Measurements from ENCODE around the gene LINGO1.
A peak's percentile ranks its signal among the peaks of the same experiment; 100 is the strongest.

LINGO1 gene

GRCh38 chr15:77657634-77658238, 25.0 kb upstream of the LINGO1 start:
- DNase-seq: peak; percentile 11

GRCh38 chr15:77656294-77656693, 23.6 kb upstream of the LINGO1 start:
- DNase-seq: no peak

- DNase-seq: no peak
Measured at GRCh38 chr15:77654975-77655374, 22.3 kb upstream of the LINGO1 start.

- no peak for DNase-seq
Measured at GRCh38 chr15:77653832-77654480, 21.2 kb upstream of the LINGO1 start.

DNA sequence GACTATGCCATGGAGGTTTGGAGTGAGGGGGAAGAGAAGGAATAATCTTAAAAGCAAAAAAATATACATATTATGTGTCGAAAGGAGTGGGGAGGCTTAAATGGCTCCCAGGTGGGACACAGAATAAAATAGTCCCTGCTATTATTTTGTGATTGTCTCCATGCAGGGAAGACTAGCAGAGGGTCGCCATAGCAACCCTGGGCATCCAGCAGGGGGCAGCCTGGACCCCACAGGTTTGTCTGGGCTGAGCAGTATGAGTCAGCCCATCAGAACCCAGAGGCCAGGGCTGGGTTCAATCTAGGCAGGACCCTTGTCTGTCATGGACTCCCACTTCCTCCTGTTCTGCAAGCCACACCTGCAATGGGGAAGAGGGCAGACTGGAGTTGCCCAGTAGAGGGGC, 17.6 kb upstream of the LINGO1 start:
- peak; percentile 12 for DNase-seq

DNA sequence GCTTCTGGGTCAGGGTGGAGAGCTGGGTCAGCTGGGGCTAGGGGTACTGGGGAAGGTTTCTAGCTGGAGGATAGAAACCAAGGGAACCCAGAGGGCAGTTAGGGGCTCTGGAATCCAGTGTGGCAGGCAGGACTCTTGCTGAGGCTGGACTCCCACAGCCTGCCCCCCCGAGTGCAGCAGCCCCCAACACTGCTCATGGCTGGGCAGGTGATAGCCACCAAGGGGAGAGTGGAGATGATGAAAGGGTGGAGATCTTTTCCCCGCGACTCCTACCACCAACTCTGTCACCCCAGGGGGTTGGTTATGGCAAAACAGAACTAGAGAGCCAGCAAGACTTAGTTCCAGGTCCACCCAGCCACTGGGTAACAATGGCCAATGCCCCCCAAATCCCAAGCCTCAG, 16.9 kb upstream of the LINGO1 start:
- DNase-seq: no peak

GRCh38 chr15:77649017-77649416, 16.3 kb upstream of the LINGO1 start:
- DNase-seq: no peak

DNA sequence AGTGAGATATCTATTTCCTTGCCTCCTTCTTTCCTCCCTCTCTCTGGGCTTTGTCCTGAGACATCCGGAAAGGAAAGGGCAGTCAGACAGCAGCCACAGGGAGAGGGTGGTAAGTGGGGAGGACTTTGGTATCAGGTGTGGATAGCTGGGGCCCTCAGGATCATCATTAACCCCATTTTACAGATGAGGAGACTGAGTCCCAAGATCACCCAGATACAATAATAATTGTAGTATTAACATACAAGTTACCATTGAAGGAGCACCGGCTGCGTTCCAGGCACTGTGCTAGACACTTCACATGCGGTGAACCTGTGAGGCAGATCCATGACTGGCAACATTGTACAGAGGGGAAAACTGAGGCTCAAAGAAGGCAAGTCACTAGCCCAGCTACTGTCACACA, 15.2 kb upstream of the LINGO1 start:
- DNase-seq: no peak

DNA sequence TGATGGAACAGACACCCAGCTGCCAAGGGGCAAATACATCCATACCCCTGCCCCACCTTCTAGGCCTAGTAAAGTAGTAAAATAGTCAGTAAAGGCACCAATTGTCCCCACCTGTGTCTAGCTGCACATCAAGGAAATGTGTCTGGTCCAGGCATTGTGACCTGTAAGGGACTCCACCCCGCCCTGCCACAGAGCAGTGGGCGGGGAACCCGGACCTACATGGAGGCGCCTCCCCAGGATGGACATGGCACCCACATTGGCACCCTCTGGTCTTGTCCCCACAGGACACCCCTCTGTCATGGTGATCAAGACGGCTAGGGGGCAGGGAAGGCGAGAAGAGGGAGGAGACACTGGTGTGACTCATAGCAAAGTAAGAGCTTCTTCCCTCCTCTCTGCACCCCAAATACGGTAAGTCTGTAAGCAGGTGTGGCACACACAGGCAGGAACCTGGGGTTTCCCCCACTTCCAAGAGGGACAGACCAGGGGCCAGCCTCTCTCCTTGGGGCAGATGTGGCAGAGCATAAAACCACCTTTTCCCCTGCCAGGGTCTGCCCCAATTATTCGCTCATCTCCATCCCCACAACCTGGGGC, 13.5 kb upstream of the LINGO1 start:
- no peak for DNase-seq

DNA sequence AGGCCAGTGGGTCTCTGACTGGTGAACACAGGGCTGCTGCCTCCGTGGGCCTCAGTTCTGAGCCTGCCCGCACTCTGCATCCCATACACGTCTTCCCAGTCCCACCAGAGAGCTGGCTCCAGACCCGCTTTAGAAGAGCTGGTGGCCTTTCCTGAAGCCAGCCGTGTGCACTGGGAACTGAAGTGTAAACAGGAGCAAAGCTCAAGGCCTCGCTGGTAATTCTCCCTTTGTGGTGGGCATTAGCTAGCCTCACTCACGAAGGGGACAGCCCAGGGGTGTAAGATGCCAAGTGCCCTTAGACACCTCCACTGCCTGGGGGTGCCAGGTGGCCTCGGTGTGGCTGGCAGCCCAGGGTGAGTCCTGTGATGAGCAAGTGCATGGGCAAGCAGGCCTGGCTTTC, 12.9 kb upstream of the LINGO1 start:
- no peak for DNase-seq

- DNase-seq: no peak
Measured at GRCh38 chr15:77644543-77645247, 12.0 kb upstream of the LINGO1 start.

DNA sequence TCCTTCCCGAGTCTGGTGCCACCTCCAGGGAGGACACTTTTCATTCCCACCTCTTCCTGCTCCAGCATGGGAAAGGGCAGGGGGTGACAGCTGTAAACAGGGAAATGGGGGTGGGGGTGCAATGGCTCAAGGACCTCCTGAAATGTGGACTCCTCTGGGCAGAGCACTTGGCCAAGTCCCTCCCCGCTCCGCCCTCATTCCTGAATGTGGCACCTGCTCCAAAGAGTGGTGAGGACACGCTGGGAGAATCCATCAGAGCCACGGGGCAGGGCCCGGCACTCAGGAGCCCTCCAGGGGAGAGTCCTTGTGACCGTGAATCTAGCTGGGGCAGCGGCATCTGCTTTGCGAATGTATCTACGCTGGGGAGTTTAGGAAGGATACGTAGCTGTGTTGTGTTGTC, 11.1 kb upstream of the LINGO1 start:
- DNase-seq: no peak

DNA sequence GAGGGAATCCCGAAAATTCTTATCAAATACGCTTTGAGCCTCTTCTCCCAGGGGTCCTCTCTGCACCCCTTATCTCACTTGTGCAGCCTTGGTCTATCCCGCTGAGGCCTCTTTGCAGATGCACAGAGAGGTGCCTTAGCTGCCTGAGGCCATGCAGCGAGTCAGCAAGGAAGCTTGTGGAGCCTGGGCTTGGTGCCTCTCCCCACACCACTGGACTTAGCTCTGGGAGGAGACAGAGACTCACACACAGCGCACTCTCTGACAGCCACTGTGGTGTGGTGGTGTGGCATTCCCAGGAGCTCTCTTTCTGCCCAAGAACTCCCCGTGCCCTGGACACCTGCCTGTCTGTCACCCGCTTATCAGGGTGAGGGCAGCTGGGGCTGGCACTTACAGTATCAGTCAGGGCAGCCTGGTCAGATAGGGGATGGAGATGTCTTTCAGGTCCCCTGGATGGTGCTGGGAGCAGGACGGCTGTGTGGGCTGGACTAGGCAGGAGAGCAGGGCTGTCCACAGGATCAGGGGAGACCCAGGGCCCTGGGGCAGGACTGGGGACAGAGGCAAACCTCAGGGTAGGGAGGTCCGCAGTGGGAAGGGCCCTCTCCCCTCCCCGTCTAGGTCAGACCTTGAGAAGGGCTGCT, 10.2 kb upstream of the LINGO1 start:
- no peak for DNase-seq

GRCh38 chr15:77641999-77642398, 9.3 kb upstream of the LINGO1 start:
- no peak for DNase-seq

GRCh38 chr15:77640615-77641014, 7.9 kb upstream of the LINGO1 start:
- DNase-seq: no peak

DNA sequence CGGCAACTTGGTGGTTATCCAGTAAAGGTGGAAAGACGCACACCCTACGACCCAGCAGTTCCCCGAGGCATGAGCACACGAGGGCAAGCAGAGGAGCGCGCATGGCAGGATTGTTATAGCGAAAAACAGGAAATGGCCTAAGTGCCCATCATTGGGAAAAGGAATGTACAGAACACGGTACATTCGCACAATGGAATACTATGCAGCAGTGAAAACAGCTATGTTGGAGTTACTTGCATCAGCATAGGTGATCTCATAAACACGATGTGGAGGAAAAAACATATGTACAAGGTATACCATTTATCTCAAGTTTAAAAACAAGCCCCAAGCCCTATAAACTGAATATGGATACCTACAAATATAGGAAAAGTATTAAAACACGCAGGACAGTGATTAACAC, 6.7 kb upstream of the LINGO1 start:
- DNase-seq: no peak

- no peak for DNase-seq
Measured at GRCh38 chr15:77637851-77638692, 5.4 kb upstream of the LINGO1 start.

DNA sequence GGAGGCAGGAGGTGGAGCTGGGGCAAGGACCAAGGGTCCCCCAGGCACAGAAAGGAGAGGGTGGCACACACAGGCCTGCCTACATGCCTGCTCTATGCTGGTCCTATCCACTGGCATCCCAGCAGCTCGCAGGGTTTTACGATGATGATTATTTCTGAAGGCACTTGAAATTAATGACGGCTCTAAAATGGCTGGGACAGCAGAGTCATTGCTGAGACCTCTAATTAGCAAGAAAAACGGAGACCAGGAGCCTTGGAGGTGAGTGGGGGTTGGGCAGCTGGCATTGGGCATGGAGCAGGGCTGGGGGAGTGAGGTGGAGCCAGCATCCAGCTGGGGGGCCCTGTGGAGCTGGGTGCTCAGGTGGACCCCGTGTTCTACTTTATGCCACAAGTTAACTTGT, 3.5 kb upstream of the LINGO1 start:
- no peak for DNase-seq

GRCh38 chr15:77634266-77634962, 1.7 kb upstream of the LINGO1 start:
- peak; percentile 19 for DNase-seq

DNA sequence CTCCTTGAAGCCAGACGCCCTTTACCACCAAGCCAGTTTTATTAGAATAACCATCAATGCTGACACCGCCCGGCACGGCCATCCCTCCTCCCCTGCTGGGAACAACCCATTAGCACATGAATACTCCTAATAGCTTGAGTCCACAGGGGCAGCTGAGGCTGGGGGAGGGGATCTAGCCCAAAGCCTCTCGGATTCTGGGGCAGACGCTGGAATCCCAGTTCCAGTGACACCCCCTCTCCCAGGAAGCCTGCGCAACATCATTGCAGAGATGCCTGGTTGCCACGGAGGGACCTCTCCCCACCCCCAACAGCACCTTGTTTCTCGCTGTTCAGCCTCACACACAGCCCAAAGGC, 1.2 kb upstream of the LINGO1 start:
- no peak for DNase-seq

DNA sequence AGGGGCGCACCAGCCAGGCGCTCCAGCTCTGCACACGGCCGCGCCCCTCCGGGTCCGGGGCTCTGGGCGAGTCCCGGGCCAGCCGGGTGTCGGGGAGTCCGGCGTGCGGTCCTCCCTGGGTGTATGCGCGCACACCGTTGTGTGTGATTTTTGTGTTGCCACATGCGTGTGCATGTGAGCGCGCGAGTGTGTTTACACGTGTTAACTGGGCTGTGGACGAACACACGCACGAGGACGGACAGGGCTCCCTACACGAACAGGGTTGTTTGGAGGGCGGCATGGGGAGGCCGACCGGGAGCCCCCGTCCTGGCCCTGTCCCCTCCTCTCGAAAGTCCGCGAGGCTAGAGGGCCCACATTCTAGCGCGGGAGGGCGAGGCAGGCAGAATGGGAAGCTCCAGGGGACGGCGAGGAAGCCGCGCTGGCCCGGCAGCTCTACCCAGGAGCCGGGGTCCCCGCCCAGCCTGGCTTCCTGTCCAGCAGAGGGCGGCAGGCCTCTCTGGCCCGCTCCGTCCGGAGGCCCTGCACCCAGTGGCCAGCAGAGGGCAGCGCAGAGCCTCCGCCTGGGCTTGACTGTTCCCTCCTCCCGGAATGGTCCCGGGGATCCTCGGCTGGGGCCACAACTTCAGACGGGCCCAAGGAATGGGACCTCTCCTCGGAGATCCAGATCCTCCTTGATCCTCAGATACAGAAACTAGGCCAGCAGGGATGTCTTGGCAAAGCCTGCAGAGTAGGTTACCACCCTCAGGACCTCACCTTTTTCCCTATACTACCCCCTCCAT, 611 bp upstream of the LINGO1 start:
- DNase-seq: peak; percentile 73
